H9 (cell line): Measurements from ENCODE around the gene NEK6. TPM values are rescaled to one million over a fixed set of nuclear protein-coding genes. Genes with fewer than 3 reads are reported as not detected.

Experiments used
- DNase-seq: peaks from one replicate; pipeline ENCODE4 v3.0.0-alpha.2; 2017
- H2AFZ ChIP-seq: one replicate; pipeline ENCODE4 v1.6.1; 2013; ENCODE audit warnings: mild to moderate bottlenecking, low read length, control low read depth, moderate library complexity
- H2AK5ac ChIP-seq: 2 replicates; pipeline ENCODE4 v1.6.1; 2013; ENCODE audit warnings: low read length, control low read depth, mixed read lengths; ENCODE audit not compliant: insufficient read length
- H2BK120ac ChIP-seq: one replicate; pipeline ENCODE4 v1.6.1; 2013; ENCODE audit warnings: low read depth, mild to moderate bottlenecking, low read length, control low read depth, inconsistent platforms; ENCODE audit not compliant: poor library complexity, severe bottlenecking
- H2BK12ac ChIP-seq: 2 replicates; pipeline ENCODE4 v1.6.1; 2013; ENCODE audit warnings: low read length, control low read depth, mixed read lengths, low read depth; ENCODE audit not compliant: insufficient read length
- H2BK15ac ChIP-seq: 2 replicates; pipeline ENCODE4 v1.6.1; 2013; ENCODE audit warnings: low read depth, low read length, control low read depth
- H2BK20ac ChIP-seq: one replicate; pipeline ENCODE4 v1.6.1; 2013; ENCODE audit warnings: low read depth, mild to moderate bottlenecking, low read length, control low read depth, inconsistent platforms; ENCODE audit not compliant: poor library complexity, severe bottlenecking
- H2BK5ac ChIP-seq: 2 replicates; pipeline ENCODE4 v1.6.1; 2013; ENCODE audit warnings: low read length, control low read depth, mixed read lengths; ENCODE audit not compliant: insufficient read length
- H3K14ac ChIP-seq: 2 replicates; pipeline ENCODE4 v1.6.1; 2013; ENCODE audit warnings: low read length, control low read depth; ENCODE audit not compliant: insufficient read depth
- H3K18ac ChIP-seq: 2 replicates; pipeline ENCODE4 v1.6.1; 2013; ENCODE audit warnings: low read depth, mild to moderate bottlenecking, mixed read lengths, low read length, control low read depth; ENCODE audit not compliant: insufficient read length
- H3K23ac ChIP-seq: 2 replicates; pipeline ENCODE4 v1.6.1; 2013; ENCODE audit warnings: low read length, control low read depth, mixed read lengths, low read depth; ENCODE audit not compliant: insufficient read length
- H3K23me2 ChIP-seq: 2 replicates; pipeline ENCODE4 v1.6.1; 2013; ENCODE audit warnings: low read depth, mild to moderate bottlenecking, mixed read lengths, low read length, control low read depth; ENCODE audit not compliant: insufficient read length, poor library complexity, severe bottlenecking
- H3K27ac ChIP-seq: 2 replicates; pipeline ENCODE4 v1.5.1; 2013; ENCODE audit warnings: low read length, control low read depth, mixed read lengths, low read depth; ENCODE audit not compliant: insufficient read length
- H3K27me3 ChIP-seq: 2 replicates; pipeline ENCODE4 v1.6.1; 2013; ENCODE audit warnings: low read length, control low read depth, inconsistent platforms; ENCODE audit not compliant: insufficient read depth
- H3K4ac ChIP-seq: 2 replicates; pipeline ENCODE4 v1.6.1; 2013; ENCODE audit warnings: low read depth, mild to moderate bottlenecking, control low read depth, inconsistent platforms, low read length, moderate library complexity
- H3K4me1 ChIP-seq: 2 replicates; pipeline ENCODE4 v1.6.1; 2013; ENCODE audit warnings: low read length, control low read depth, inconsistent platforms; ENCODE audit not compliant: insufficient read depth
- H3K4me2 ChIP-seq: 2 replicates; pipeline ENCODE4 v1.6.1; 2013; ENCODE audit warnings: low read length, control low read depth, mixed read lengths; ENCODE audit not compliant: insufficient read length, insufficient read depth
- H3K56ac ChIP-seq: 2 replicates; pipeline ENCODE4 v1.6.1; 2013; ENCODE audit warnings: low read depth, mild to moderate bottlenecking, mixed read lengths, low read length, control low read depth; ENCODE audit not compliant: insufficient read length
- H3K79me1 ChIP-seq: 2 replicates; pipeline ENCODE4 v1.6.1; 2013; ENCODE audit warnings: low read depth, mild to moderate bottlenecking, moderate library complexity, low read length, control low read depth, inconsistent platforms; ENCODE audit not compliant: insufficient read depth, poor library complexity, severe bottlenecking
- H3K79me2 ChIP-seq: 2 replicates; pipeline ENCODE4 v1.6.1; 2013; ENCODE audit warnings: low read length, control low read depth, inconsistent platforms; ENCODE audit not compliant: insufficient read depth
- H3K9ac ChIP-seq: 2 replicates; pipeline ENCODE4 v1.6.1; 2013; ENCODE audit warnings: low read length, control low read depth, mixed read lengths; ENCODE audit not compliant: insufficient read length; ENCODE audit errors: extremely low read depth
- H3K9me3 ChIP-seq: one replicate; pipeline ENCODE4 v1.6.1; 2013; ENCODE audit warnings: low read depth, low read length, inconsistent platforms; ENCODE audit not compliant: control insufficient read depth
- H3T11ph ChIP-seq: one replicate; pipeline ENCODE4 v1.6.1; 2013; ENCODE audit warnings: mild to moderate bottlenecking, low read length, control low read depth, inconsistent platforms
- H4K20me1 ChIP-seq: one replicate; pipeline ENCODE4 v1.6.1; 2013; ENCODE audit not compliant: control insufficient read depth, insufficient read length, insufficient read depth
- H4K5ac ChIP-seq: 2 replicates; pipeline ENCODE4 v1.6.1; 2013; ENCODE audit warnings: low read depth, mild to moderate bottlenecking, mixed read lengths, low read length, control low read depth; ENCODE audit not compliant: insufficient read length
- H4K8ac ChIP-seq: replicated peaks from 2 replicates; pipeline ENCODE4 v1.6.1; 2013; ENCODE audit warnings: low read length, control low read depth, mixed read lengths, low read depth; ENCODE audit not compliant: insufficient read length
- H4K91ac ChIP-seq: 2 replicates; pipeline ENCODE4 v1.6.1; 2013; ENCODE audit warnings: low read depth, mild to moderate bottlenecking, moderate library complexity, mixed read lengths, low read length, control low read depth; ENCODE audit not compliant: insufficient read length
- H3K27ac Mint-ChIP-seq, 3 experiments: 2 replicates in 2 of 3; 3 replicates in 1 of 3; pipeline ENCODE4 v1.8.0; 2020 to 2021; ENCODE audit warnings: mixed read lengths in 3 of 3, mild to moderate bottlenecking in 1 of 3, moderate library complexity in 1 of 3
- H3K27me3 Mint-ChIP-seq: 2 replicates; pipeline ENCODE4 v1.8.0; 2021; ENCODE audit warnings: low read depth, mild to moderate bottlenecking, moderate library complexity, mixed read lengths
- H3K36me3 Mint-ChIP-seq, 3 experiments: 2 replicates in 2 of 3; 3 replicates in 1 of 3; pipeline ENCODE4 v1.8.0; 2020 to 2021; ENCODE audit warnings: low read depth in 3 of 3, mixed read lengths in 3 of 3; ENCODE audit not compliant: insufficient read depth in 1 of 3
- H3K4me1 Mint-ChIP-seq, 2 experiments: 2 replicates each; pipeline ENCODE4 v1.8.0; 2020; ENCODE audit warnings: mixed read lengths in 2 of 2
- H3K4me3 Mint-ChIP-seq, 2 experiments: 2 replicates in 1 of 2; 3 replicates in 1 of 2; pipeline ENCODE4 v1.8.0; 2020 to 2021; ENCODE audit warnings: mild to moderate bottlenecking in 2 of 2, mixed read lengths in 2 of 2, moderate library complexity in 1 of 2
- H3K9me3 Mint-ChIP-seq, 2 experiments: 2 replicates in 1 of 2; 3 replicates in 1 of 2; pipeline ENCODE4 v1.8.0; 2020; ENCODE audit warnings: mild to moderate bottlenecking in 2 of 2, mixed read lengths in 2 of 2, moderate library complexity in 1 of 2
- WGBS: extraction: QIAGEN DNeasy Blood & Tissue Kit; methylation state at CpG from one replicate; pipeline ENCODE4 v1.1.7; 2013; ENCODE audit warnings: missing lambda C conversion rate, low lambda C conversion rate, mixed read lengths; ENCODE audit not compliant: insufficient read length; ENCODE audit errors: extremely low coverage; 5-methylcytosine and 5-hydroxymethylcytosine counted together
- total RNA-seq: library from RNA; stranded (reverse); gene quantifications from 2 replicates; pipeline ENCODE4 v1.2.1, GENCODE V29; 2021
- TF ChIP-seq, protein P1 (sequence below): fragments of 200-600 bp; sonication (generic); conservative IDR thresholded peaks from 3 replicates; pipeline ENCODE4 v1.8.0; 2021; ENCODE audit warnings: antibody characterized with exemption, mild to moderate bottlenecking

The NEK6 gene
- total RNA-seq, 1 experiment from 2014 or later: 14.3 TPM

DNA sequence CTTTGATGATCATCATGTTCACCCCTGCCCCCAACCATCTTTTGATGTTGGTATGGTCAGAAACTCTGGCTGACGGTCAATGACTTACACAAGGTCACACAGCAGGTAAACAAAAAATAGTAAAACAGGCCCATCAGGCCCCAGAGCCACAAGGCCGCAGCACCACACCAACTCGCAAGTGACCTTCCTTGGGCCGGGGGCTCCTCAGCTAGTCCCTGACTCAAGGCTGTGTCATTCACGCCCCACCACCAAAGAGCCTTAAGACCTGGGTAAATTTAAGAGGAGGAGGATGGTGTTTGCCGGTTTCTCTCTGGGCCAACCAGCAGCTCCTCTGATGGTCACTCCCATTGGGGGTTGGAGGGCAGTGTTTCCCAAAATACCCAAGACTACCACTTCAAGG, 101.7 kb downstream of the NEK6 start:
- H3K14ac ChIP-seq: no peak overlapping the region
- H2AFZ ChIP-seq: no peak overlapping the region
- H3K27me3 ChIP-seq: no peaks in the 10 kb centered on the region
- no peak overlapping the region for H3K18ac ChIP-seq
- no peak overlapping the region for H3K4me2 ChIP-seq
- H3K23ac ChIP-seq: no peak overlapping the region
- no peak overlapping the region for H2BK120ac ChIP-seq
- WGBS: no CpG with 5 or more reads among the region's 6 CpGs
- peaks cover 9% of the 10 kb centered on the region; the same call in 1 of the 2 replicates for H3K79me2 ChIP-seq
- H4K91ac ChIP-seq: no peak overlapping the region
- H3K79me1 ChIP-seq: peaks cover 9% of the 10 kb centered on the region
- 0 out of 2 replicates have a peak, but pooled peaks cover 3% of the 10 kb centered on the region for H3K4me1 ChIP-seq
- H3K9ac ChIP-seq: no peak overlapping the region
- Mint-ChIP-seq H3K4me1 (peaks cover 5 to 15% of the 10 kb centered on the region in 2 experiments; a peak in 3 of 4 replicates), H3K4me3 (no peak overlapping the region), H3K27me3 (no peaks in the 10 kb centered on the region), H3K36me3 (peaks cover 4 to 18% (median 5%) of the 10 kb centered on the region in 3 experiments; a peak in 6 of 7 replicates), H3K9me3 (no peaks in the 10 kb centered on the region), H3K27ac (no peak overlapping the region)
- H4K5ac ChIP-seq: no peak overlapping the region
- H4K20me1 ChIP-seq: no peaks in the 10 kb centered on the region
- no peak overlapping the region for H2BK5ac ChIP-seq
- no peak overlapping the region for H2AK5ac ChIP-seq
- H2BK12ac ChIP-seq: no peak overlapping the region
- H3T11ph ChIP-seq: no peak overlapping the region
- no peak overlapping the region for H4K8ac ChIP-seq
- no peak overlapping the region for H2BK15ac ChIP-seq
- H3K23me2 ChIP-seq: no peaks in the 10 kb centered on the region
- TF ChIP-seq, protein P1, sequence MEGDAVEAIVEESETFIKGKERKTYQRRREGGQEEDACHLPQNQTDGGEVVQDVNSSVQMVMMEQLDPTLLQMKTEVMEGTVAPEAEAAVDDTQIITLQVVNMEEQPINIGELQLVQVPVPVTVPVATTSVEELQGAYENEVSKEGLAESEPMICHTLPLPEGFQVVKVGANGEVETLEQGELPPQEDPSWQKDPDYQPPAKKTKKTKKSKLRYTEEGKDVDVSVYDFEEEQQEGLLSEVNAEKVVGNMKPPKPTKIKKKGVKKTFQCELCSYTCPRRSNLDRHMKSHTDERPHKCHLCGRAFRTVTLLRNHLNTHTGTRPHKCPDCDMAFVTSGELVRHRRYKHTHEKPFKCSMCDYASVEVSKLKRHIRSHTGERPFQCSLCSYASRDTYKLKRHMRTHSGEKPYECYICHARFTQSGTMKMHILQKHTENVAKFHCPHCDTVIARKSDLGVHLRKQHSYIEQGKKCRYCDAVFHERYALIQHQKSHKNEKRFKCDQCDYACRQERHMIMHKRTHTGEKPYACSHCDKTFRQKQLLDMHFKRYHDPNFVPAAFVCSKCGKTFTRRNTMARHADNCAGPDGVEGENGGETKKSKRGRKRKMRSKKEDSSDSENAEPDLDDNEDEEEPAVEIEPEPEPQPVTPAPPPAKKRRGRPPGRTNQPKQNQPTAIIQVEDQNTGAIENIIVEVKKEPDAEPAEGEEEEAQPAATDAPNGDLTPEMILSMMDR: no peak
- H3K56ac ChIP-seq: no peak overlapping the region
- no peaks in the 10 kb centered on the region for H3K9me3 ChIP-seq
- DNase-seq: no peak
- no peak overlapping the region for H3K4ac ChIP-seq
- H2BK20ac ChIP-seq: no peak overlapping the region
- H3K27ac ChIP-seq: no peak overlapping the region
